GM18502 (cell line): ENCODE data around the gene SPDYE6.
"Not testable (repeated sequence)": the region's sequence is repeated elsewhere in the genome, so short reads cannot be mapped to it uniquely, and the experiment has no call there.

Experiments used
- ATAC-seq: cut with Tn5 transposase; IDR thresholded peaks from one replicate; pipeline ENCODE4 v1.9.1; 2021; ENCODE audit warnings: mild to moderate bottlenecking; ENCODE audit not compliant: unreplicated experiment, poor library complexity

SPDYE6 gene

DNA sequence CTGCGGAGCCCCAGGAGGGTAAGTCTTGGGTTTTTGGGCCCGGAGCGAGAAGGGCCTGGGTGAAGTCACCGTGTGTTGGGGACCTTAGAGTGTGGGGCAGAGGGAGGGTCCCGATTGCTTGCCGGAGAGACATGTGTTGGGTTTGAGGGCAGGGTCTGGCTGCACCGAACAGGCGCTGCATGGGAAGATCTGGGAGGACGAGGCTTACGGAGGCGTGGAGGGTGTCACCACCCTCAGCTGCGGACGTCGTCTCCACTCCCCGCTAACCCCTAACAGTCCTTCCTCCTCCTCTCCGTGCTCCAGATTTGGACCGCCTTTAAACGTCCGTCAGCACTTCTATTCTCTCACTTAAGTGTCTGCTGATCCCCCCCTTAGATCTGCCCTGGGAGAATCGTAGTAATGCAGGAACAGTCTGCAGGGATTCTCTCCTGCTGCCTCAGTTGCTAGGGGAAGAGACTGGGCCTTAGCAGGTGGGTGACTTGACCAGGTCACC, 8.2 kb upstream of the SPDYE6 start:
- not testable (repeated sequence) for ATAC-seq

DNA sequence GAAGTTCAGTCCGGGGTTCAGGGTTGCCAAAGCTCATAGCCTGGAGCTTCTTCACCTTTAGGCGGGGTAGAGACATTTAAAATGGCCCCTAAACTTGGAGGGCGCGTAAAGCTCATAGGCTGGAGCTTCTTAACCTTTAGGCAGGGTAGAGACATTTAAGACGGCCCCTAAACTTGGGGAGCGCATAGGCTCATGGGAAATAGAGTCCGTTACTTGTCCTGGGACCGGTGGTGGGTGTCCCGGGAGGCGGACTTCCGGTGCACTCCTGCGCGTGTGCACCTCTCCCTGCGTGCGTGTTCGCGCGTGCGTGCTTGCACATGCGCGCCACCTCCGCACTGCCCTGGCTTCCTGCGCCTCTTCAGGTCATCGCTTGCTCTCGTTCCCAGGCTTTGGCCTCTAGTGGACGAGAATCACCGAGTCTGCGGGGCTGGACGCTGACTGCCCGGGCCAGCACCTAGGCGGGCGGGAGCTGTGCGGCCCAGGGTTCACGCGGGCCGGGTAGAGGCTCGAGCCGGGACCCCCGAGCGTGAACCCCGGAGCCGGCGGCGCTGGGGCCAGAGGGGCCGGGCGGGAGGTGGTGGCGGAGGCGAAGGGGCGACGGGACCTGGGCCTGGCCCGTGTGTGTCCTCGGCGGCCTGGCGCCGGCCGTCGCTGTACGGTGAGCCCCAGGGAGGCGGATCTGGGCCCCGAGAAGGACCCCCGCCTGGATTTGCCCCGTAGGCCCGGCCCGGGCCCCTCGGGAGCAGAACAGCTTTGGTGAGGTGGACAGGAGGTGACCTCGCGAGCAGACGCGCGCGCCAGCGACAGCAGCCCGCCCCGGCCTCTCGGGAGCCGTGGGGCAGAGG, 7.5 kb upstream of the SPDYE6 start:
- peak; percentile 98 for ATAC-seq

DNA sequence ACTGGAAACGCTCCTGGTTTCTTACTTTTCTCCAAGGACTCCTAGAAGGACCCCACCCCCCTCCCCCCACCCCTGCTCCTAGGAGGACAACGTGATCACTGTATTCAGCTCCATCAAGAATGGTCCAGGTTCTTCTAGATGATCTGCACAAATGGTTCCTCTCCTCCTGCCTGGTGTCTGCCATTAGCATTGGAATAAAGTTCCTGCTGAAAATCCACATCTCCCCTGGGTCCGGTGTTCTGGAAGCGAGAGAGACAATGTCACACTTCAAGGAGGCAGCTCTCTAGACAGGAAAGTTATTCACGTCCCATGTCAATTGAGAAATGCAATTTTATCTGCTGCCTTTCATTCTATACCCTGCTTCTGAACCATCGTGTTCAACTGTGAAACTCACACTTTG, 9.3 kb downstream of the SPDYE6 start:
- ATAC-seq: not testable (repeated sequence)

DNA sequence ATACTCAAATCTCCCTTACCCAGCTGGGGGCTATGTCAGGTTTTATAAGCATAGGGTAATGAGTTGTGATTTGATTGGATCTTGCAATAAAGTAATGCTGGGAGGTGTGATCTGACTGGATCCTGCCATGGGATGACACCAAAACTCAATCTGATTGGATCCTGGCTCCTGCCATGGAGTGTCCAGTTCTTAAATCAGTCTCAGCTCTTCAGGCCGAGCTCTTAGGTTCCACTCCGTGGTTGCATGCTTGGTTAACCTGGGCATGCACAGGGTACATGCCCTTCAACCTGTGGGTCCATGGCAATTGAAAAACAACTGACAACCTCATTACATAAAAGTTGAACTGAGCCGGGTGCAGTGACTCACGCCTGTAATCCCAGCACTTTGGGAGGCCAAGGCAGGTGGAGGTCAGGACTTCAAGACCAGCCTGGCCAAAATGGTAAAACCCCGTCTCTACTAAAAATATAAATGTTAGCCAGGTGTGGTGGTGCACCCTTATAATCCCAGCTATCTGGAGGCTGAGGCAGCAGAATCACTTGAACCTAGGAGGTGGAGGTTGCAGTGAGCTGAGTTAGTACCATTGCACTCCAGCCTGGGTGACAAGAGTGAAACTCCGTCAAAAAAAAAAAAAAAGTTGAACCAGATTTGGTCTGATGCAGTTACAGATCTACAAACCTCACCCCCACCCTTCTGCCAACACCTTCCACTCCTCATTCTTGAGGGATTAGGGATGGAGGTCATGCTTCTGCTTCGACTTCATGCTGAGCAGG, 15.5 kb downstream of the SPDYE6 start:
- not testable (repeated sequence) for ATAC-seq

DNA sequence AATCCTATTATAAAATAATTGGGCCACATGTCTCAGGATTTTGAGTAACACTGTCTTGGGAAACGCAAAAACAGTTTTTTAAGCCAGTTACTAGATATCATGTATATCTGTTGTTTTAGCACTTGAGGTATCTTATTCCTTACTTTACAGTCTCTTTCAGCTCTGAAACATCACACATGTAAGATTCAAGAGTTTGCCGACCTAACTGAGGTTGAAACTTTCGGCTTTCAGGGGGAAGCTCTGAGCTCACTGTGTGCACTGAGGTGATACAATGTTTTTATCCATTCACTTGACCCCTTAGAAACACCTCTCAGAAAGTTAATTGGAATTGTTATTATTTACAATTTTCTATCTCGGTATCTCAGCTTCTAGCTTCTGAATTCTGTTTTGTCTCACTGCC, 18.8 kb downstream of the SPDYE6 start:
- not testable (repeated sequence) for ATAC-seq

DNA sequence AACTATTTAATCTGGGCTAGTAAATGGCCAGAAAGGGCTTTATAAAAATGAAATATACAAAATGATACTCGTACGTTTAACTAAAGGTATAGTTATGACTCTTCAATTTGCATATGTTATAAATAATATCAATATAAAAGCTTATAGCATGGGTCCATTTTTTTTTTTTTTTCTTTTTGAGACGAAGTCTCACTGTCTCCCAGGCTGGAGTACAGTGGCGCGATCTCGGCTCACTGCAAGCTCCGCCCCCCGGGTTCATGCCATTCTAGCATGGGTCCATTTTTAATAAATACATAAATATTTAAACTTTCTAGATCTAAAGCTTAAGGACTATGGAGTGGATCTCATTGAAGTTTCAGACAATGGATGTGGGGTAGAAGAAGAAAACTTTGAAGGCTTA, 19.2 kb downstream of the SPDYE6 start:
- not testable (repeated sequence) for ATAC-seq

DNA sequence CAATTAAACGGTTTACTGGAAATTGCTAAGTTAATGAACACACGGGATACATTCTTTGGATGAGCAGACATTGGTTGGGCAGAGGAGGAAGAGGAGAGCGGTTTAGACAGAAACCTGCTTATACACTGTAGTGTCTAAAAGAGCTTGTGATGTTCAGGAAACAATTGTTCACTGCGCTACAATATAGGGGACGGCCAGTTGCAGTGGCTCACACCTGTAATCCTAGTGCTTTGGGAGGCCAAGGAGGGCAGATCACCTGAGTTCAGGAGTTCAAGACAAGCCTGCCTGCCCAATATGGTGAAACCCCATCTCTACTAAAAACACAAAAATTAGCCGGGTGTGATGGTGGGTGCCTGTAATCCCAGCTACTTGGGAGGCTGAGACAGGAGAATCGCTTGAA, 20.7 kb downstream of the SPDYE6 start:
- not testable (repeated sequence) for ATAC-seq

DNA sequence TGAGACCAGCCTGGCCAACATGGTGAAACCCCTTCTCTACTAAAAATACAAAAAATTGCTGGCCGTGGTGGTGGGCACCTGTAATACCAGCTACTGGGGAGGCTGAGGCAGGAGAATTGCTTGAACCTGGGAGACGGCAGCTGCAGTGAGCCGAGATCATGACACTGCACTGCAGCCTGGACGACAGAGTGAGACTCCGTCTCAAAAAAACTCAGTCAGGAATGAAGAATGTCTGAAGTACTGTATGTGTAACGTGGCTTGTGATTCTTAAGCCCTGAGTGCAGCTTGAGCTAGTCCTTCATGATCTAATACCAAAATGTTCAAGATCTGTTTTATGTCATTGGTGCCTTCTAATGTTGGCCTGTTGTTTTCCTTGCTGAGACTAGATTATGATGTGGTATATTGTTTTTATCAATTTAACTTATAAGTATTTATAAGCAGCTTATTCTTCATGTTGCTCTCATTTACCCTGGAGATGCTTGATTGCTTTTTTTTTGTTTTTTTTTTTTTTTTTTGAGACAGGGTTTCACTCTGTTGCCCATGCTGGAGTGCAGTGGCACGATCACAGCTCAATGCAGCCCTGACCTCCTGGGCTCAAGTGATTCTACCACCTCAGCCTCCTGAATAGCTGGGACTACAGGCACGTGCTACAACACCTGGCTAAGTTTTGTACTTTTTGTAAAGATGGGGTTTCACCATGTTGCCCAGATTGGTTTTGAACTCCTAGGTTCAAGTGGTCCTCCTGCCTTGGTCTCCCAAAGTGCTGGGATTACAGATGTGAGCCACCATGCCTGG, 25.4 kb downstream of the SPDYE6 start:
- ATAC-seq: not testable (repeated sequence)

DNA sequence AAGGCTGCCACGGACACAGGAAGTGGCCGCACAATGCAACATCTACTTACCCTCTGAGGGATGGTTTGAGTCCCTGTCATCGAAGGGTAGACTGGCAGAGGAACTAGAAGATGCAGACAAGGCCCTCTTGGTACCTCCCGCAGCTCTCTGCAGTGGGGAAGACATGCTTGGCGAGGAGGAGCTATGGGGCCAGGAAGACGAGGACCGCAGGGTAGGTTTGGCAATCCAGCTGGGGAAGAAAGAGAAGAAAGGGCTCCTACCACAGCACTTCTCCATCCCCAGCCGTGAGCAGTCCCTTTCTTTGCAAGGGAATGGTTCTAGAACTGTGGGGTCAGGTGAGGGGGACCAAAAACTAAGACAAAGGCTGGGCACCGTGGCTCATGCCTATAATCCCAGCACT, 26.9 kb downstream of the SPDYE6 start:
- ATAC-seq: not testable (repeated sequence)

DNA sequence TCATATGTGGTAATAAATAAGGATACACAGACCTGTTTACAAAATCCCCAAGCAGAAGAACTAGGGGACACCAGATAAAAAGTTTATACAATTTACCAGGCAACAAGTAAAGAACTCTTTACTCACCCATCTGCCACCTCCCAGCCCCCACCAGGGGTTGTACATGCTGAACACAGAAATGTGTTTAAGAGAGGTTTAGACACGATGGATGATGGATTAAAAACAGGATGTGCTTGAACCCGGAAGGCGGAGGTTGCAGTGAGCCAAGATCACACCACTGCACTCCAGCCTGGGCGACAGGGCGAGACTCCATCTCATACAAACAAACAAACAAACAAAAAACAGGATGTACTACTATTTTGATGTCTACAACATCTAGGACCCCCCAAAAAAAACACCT, 27.4 kb downstream of the SPDYE6 start:
- ATAC-seq: not testable (repeated sequence)

DNA sequence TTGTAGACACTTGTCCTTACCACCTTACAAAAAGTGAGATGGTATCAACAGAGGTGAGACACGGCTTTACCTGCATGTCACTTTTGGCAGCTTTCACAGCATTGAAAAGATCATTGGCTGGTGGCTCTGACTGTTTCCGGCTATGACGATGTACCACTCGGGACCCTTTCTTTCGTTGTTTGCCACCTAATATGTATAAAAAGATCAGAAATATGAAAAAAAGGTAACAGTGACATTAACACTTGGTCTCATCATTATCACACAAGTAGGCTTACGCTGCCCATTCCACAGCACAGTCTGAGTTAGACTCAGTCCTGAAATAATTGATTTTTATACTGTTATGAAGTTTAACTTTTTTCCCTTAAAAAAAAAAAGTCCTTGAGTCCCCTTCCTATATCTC, 29.1 kb downstream of the SPDYE6 start:
- not testable (repeated sequence) for ATAC-seq

DNA sequence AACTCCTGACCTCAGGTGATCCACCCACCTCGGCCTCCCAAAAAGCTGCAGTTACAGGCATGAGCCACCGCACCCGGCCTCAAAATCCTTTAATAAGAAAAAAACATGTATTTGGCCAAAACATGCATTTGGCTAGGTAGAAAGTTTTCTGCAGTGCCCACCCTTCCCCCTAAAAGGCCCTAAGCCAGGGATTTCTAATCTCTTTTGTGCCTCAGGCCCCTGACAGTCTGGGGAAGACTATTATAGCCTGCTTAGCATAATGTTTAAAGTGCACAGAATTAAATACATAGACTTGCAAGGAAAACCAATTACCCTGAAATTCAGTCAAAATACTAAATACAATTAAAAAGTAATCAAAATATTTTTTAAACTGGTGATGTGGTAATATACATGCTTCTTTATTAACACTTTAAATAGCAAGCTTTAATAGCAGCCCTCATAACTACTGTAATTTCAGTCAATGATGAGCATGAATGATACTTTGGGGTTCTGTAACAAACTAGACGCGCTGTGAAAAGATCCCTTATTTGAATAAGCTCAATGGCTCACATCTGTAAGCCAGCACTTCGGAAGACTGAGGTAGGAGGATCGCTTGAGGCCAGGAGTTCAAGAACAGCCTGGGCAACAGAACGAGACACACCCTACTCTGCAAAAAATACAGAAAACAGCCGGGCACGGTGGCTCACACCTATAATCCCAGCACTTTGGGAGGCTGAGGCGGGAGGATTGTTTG, 29.9 kb downstream of the SPDYE6 start:
- ATAC-seq: no peak

DNA sequence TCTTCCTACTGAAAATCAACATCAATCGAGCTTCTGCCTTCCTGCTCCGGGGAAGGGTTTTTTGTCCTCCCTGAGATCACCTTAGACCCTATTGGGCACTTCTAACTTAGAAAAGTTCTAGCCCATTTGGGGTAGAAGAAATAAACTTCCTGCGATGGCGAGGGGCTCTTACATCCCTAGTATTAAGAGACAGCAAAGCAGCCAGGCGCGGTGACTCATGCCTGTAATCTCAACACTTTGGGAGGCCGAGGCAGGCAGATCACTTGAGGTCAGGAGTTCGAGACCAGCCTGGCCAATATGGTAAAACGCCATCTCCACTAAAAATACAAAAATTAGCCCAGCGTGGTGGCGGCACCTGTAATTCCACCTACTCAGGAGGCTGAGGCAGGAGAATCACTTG, 31.1 kb downstream of the SPDYE6 start:
- not testable (repeated sequence) for ATAC-seq

DNA sequence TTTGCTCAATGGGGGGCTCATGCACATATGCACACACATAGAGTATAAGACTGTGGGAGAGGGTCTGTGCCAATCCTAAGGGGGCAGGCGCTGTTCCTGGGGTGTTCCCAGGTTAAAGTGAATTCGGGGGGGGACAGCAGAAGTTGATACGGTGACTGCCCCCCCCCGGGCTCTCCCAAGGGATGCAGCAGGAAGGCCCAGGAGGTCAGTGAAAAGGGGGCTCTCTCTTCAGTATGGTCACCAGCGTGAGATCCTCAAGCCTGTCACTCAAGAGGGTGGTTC, 32.4 kb downstream of the SPDYE6 start:
- no peak for ATAC-seq

DNA sequence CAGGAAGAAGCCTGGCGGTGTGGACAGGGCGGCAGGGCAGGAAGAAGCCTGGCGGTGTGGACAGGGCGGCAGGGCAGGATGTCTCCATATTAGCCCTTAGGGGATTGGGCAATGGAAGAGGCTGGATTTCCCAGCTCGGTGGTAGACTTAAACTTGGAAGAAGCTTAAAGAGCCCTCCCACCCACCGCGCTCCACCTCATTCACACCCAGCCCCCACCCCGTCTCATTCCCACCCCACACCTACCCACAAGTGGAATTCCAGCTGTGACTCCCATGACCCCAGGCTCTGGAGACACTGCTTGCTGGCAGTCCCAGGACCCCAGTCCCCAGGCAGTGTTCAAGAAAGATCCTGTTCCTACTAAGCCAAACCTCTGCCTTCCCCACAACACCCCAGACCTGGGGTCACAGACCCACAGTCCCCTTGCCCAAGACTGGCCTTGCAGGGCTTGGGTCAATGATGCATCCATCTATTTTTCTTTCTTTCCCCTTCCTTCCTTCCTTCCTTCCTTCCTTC, 34.0 kb downstream of the SPDYE6 start:
- ATAC-seq: no peak

DNA sequence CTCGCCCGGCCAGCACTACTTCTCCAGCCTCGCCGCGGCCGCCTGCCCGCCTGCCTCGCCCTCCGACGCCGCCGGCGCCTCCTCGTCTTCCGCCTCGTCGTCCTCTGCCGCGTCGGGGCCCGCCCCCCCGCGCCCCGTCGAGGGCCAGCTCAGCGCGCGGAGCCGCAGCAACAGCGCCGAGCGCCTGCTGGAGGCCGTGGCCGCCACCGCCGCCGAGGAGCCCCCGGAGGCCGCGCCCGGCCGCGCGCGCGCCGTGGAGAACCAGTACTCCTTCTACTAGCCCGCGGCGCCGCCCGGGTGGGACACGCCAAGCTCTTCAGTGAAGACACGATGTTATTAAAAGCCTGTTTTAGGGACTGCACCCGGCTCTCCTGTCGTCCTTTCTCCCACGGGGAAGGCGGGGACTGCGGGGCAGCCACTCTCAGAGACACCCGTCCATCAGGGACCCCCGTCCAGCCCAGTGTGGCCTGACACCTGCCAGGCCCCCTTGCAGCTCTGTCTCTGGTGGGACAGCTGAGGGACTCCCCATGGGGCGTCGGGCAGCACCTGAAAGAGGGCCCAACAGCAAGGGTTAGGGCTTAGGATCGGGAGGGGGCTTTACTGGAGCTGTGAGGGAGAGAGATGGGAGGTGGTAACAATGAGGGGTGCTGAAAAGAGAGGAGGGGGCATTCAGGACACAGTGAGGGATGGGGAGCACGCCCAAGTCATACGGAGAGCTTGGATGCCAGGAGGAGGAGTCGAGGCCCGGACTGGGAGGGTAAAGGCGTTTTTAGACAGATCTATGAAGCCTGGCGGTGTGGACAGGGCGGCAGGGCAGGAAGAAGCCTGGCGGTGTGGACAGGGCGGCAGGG, 34.7 kb downstream of the SPDYE6 start:
- ATAC-seq: no peak

DNA sequence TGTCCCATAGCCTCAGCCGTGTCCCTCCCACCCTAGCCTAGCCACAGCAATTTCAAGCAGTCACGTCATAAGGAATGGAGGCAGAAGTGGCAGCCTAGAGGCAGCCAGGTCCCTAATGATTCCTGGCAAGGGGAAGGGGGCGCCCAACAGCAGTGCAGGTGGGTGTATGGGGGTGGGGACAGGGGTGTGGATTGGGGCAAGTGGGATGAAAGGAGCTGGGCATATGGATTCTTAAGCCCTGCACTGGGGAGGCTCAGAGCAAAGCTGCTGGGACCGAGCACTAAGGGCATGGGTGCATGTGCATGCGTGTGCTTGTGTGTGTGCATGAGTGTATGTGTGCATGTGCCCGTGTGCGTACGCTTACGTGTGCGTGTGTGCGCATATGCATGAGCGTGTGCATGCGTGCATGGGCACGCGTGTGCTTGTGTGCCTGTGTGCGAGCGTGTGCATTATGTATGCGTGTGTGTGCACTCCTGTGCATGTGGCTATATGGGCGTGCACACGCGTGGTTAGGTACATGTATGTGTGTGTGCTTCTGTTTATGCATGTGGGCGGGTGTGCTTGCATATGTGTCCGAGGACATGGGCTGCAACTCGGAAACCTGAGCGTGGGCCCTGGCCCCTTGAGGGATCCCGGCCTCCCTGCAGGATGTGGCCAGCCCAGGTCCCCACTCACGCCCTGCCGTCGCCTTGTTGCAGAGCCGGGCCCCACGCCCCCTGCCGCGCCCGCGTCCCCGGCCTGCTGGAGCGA, 35.5 kb downstream of the SPDYE6 start:
- no peak for ATAC-seq

DNA sequence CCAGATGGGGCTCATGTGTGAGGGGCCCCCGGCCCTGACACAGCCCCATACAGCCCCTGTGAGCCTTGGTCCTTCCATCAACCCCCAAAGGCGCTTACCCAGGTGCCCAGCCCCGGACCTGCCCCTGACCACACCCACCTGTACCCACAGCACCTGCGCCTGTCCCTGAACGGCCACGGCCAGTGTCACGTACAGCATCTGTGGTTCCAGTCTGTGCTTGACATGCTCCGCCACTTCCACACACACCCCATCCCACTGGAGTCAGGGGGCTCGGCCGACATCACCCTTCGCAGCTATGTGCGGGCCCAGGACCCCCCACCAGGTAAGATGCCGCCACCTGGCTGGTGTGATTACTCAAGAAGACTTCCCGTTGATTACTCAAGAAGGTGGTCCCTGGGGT, 36.1 kb downstream of the SPDYE6 start:
- no peak for ATAC-seq
